Right atrium auricular region (tissue), 2 donors: ENCODE measurements around the gene ALOX12. TPM values are rescaled to one million over a fixed set of nuclear protein-coding genes. Genes with fewer than 3 reads are reported as not detected.
A peak's percentile ranks its signal among the peaks of the same experiment; 100 is the strongest.

Experiments used
- DNase-seq: peaks from one replicate; pipeline ENCODE4 v3.0.0-alpha.2; 2019; ENCODE audit warnings: low spot score
- H3K27ac ChIP-seq, 2 donors: fragments of 200-600 bp; sonication (generic); 1 replicate in 1 of 2; 2 replicates in 1 of 2; pipeline ENCODE4 v1.5.1; 2016 to 2019
- H3K27me3 ChIP-seq, 2 donors: fragments of 200-600 bp; sonication (generic); one replicate each; pipeline versions ENCODE4 v1.5.1 to v1.6.0; 2017 to 2019
- H3K36me3 ChIP-seq: fragments of 200-600 bp; sonication (generic); one replicate; pipeline ENCODE4 v1.5.1; 2016
- H3K4me1 ChIP-seq, 2 donors: fragments of 200-600 bp; sonication (generic); one replicate each; pipeline versions ENCODE4 v1.5.1 to v1.6.0; 2017 to 2019
- H3K4me3 ChIP-seq, 2 donors: fragments of 200-600 bp; sonication (generic); 1 replicate in 1 of 2; 2 replicates in 1 of 2; pipeline ENCODE4 v1.5.1; 2017 to 2019; ENCODE audit warnings: mild to moderate bottlenecking in 1 of 2, moderate library complexity in 1 of 2
- H3K9me3 ChIP-seq, 2 donors: fragments of 200-600 bp; sonication (generic); one replicate each; pipeline ENCODE4 v1.5.1; 2019
- total RNA-seq, 2 donors: library from RNA; depleted of rRNA; stranded (reverse); fragments of >200 nt; gene quantifications; one replicate each; pipeline ENCODE4 v1.1.0, GENCODE V29; 2016
- TF ChIP-seq, protein P1 (sequence below), 2 donors: fragments of 200-600 bp; sonication (generic); IDR thresholded peaks; one replicate each; pipeline ENCODE4 v1.5.1; 2019; ENCODE audit warnings: antibody characterized with exemption in 2 of 2

ALOX12 gene
- total RNA-seq, 2 donors from 2014 or later: 0.47 TPM; not detected in 1

DNA sequence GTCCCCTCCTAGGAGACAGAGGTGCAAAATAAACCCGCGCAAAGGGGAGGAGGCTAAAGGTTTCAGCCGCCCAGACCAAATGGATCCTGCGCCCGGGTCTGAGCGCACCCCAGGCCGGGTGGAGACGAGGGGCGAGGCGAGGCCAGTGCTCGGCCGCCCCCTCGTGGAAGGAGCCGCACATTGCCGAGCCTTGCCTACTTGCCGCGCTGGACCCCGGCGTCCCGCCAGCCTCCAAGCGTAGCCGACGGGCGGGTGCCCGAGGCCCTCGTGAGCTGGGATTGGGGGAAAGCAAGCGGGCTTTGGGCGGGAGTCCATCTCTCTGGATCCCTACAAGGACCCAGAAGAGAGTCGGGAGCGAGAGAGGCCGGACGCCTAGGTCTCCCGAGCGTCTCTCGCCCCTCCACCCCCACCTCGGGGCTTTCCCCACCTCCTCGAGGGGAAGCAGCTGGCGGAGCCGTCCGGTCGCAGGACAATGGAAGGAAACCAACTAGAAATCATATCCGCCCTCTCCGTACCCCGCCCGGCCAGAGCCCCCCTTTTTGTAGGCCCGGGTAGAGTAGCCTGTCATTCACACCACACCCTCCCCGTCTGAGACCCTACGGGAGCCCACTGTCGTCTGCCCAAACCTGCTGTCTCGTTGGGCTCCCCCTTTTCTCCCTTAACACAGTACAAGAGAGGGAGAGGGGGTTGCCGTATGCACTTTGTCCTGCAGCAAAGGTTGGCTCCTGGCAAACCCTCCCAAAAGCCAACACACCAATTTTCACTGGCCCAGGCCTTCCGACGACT lies 26.3 kb downstream of the ALOX12 start:
- H3K9me3 ChIP-seq: no peaks in the 10 kb centered on the region
- H3K27ac ChIP-seq: peak overlapping the region; percentile 85 to 87
- DNase-seq: peak; percentile 78
- peak overlapping the region; percentile 20 to 47 for H3K4me3 ChIP-seq
- no peaks in the 10 kb centered on the region for H3K36me3 ChIP-seq
- TF ChIP-seq, protein P1, sequence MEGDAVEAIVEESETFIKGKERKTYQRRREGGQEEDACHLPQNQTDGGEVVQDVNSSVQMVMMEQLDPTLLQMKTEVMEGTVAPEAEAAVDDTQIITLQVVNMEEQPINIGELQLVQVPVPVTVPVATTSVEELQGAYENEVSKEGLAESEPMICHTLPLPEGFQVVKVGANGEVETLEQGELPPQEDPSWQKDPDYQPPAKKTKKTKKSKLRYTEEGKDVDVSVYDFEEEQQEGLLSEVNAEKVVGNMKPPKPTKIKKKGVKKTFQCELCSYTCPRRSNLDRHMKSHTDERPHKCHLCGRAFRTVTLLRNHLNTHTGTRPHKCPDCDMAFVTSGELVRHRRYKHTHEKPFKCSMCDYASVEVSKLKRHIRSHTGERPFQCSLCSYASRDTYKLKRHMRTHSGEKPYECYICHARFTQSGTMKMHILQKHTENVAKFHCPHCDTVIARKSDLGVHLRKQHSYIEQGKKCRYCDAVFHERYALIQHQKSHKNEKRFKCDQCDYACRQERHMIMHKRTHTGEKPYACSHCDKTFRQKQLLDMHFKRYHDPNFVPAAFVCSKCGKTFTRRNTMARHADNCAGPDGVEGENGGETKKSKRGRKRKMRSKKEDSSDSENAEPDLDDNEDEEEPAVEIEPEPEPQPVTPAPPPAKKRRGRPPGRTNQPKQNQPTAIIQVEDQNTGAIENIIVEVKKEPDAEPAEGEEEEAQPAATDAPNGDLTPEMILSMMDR (IDR thresholded peaks at IDR 0.05): peak; percentile 95 to 97
- peaks cover 0 to 5% of the 10 kb centered on the region in 2 donors for H3K27me3 ChIP-seq
- peaks cover 0 to 60% of the 10 kb centered on the region in 2 donors for H3K4me1 ChIP-seq

DNA sequence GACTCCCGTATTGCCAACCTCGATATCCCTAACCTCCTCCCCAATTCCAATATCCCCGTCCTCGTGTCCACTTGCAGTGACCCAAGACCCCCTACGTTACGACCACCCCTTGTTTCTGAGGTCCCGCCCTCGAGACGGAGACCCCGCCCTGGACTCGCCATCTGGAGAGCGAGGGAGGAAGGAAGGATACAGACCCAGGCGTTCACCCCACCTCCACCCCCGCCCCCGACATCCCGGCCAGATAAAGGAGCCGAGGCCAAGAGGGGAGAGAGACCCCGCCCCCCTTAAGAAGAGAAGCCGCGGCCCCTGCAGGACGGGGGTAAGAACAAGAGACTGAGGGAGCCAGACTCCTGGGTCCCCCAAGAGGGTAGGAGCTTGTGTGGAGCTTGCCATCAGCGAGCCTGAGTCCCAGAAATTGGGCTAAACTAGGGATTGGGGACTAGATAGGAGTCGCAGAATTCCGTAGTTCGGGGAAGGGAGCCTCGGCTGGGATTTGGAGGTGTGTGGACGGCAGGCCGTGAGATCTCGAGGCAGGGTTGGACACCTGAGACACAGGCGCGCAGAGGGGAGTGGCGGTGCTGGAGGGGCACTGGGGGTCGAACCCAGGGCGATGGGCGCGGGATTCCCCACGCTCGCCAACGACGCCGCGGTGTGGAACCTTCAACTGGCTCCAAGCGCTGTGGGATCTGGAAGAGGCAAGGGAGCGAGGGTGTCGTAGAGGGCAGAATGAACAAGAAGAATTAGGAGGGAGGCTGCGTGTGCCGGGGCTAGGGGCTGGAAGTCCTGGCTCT lies 27.1 kb downstream of the ALOX12 start, which contains the start of gene BCL6B:
BCL6B (plus strand) TSS at position 270 of the 791 bp plus-strand sequence. CDS start 622 bp downstream, outside the sequence.
- Histone ChIP-seq H3K36me3 (no peaks in the 10 kb centered on the region), H3K27me3 (peaks cover 0 to 5% of the 10 kb centered on the region in 2 donors), H3K4me3 (peak within 1 kb of the TSS; percentile 35 to 47), H3K27ac (peak within 1 kb of the TSS; percentile 85 to 87), H3K9me3 (no peaks in the 10 kb centered on the region), H3K4me1 (peaks cover 0 to 60% of the 10 kb centered on the region in 2 donors)
- DNase-seq: no peak
- TF ChIP-seq, protein P1 (IDR thresholded peaks at IDR 0.05): no peak

DNA sequence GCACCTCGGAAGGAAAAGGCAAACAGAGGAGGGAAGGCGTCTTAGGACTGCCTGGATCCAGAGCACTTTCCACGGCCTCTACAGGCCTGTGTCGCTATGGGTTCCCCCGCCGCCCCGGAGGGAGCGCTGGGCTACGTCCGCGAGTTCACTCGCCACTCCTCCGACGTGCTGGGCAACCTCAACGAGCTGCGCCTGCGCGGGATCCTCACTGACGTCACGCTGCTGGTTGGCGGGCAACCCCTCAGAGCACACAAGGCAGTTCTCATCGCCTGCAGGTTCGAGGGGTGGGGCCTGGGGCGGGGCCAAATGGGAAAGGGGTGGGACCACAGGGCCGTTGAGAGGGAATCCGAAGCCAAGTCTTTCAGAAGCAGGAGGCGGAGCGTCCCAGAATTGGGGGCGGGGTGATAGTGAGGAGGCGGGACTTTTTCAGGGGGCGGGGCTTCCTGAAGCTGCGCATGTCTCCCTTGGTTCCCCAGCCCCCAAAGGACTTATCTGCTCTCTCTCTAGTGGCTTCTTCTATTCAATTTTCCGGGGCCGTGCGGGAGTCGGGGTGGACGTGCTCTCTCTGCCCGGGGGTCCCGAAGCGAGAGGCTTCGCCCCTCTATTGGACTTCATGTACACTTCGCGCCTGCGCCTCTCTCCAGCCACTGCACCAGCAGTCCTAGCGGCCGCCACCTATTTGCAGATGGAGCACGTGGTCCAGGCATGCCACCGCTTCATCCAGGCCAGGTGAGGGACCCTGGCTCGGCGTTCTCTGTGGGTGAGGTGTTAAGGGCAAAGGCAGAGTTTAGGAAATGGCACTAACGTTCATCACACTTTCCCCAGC lies 27.9 kb downstream of the ALOX12 start:
- peaks cover 0 to 52% of the 10 kb centered on the region in 2 donors for H3K4me1 ChIP-seq

DNA sequence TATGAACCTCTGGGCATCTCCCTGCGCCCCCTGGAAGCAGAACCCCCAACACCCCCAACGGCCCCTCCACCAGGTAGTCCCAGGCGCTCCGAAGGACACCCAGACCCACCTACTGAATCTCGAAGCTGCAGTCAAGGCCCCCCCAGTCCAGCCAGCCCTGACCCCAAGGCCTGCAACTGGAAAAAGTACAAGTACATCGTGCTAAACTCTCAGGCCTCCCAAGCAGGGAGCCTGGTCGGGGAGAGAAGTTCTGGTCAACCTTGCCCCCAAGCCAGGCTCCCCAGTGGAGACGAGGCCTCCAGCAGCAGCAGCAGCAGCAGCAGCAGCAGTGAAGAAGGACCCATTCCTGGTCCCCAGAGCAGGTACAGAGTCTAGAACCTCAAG lies 28.5 kb downstream of the ALOX12 start:
- H3K27me3 ChIP-seq: peaks cover 0 to 5% of the 10 kb centered on the region in 2 donors
- H3K27ac ChIP-seq: peak overlapping the region in 1 of 2 donors; percentile 3
- no peaks in the 10 kb centered on the region for H3K36me3 ChIP-seq
- TF ChIP-seq, protein P1 (IDR thresholded peaks at IDR 0.05): no peak
- peaks cover 0 to 52% of the 10 kb centered on the region in 2 donors for H3K4me1 ChIP-seq
- H3K9me3 ChIP-seq: no peaks in the 10 kb centered on the region
- DNase-seq: no peak
- peak overlapping the region in 1 of 2 donors; percentile 47 for H3K4me3 ChIP-seq

More for the DNA sequence above, 27.9 kb downstream of the ALOX12 start:
- H3K4me3 ChIP-seq: peak overlapping the region; percentile 35 to 47
- TF ChIP-seq, protein P1 (IDR thresholded peaks at IDR 0.05): no peak
- peaks cover 0 to 5% of the 10 kb centered on the region in 2 donors for H3K27me3 ChIP-seq
- no peaks in the 10 kb centered on the region for H3K36me3 ChIP-seq
- H3K27ac ChIP-seq: peak overlapping the region; percentile 85 to 87
- no peaks in the 10 kb centered on the region for H3K9me3 ChIP-seq
- peak; percentile 94 for DNase-seq

DNA sequence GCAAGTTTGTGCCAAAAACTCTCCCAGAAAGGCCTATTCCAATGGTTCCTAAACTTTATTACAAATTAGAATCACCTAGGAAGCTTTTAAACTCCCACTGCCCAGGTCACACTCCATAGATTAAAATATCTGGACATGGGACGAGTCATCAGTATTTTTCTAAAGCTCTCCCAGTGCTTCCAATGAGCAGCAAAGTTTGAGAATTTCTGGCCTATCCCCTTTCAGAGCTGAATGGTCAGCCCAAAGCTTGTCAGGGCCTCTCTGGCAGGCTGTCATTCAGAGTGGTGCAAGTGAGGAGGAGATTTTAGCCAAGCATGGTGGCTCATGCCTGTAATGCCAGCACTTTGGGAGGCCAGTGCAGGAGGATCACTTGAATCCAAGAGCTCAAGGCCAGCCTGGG lies 29.4 kb downstream of the ALOX12 start:
- Histone ChIP-seq H3K36me3 (no peaks in the 10 kb centered on the region), H3K4me3 (no peak overlapping the region), H3K9me3 (no peaks in the 10 kb centered on the region), H3K4me1 (peaks cover 0 to 52% of the 10 kb centered on the region in 2 donors), H3K27ac (no peak overlapping the region), H3K27me3 (peaks cover 0 to 5% of the 10 kb centered on the region in 2 donors)
- TF ChIP-seq, protein P1 (IDR thresholded peaks at IDR 0.05): no peak
- DNase-seq: no peak
